Measurements from ENCODE around the gene GIGYF2. TPM values are rescaled to one million over a fixed set of nuclear protein-coding genes. Genes with fewer than 3 reads are reported as not detected.
A peak's percentile ranks its signal among the peaks of the same experiment; 100 is the strongest.

GIGYF2 gene
- total and polyA plus RNA-seq, 8 donors = 56.2 to 76.6 (median 62.4) TPM

DNA sequence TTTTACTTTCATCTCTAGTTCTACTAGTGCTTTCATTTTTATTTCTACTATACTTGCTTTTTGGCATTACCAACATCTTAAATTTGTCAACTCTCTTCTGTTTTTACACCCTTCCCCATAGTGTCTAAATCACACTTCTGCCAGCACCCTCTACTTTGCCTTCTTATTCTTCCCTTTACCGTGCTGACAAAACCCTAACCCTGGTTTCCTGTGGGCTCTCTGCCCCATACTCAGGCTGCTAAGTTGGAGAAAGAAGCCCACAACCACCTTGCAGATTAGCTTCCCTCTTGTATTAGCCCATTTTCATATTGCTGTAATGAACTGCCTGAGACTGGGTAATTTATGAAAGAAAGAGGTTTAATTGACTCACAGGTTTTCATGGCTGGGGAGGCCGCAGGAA is 24.8 kb downstream of the GIGYF2 start:
- intact Hi-C loops (cut with DNase I) = no loop called here

DNA sequence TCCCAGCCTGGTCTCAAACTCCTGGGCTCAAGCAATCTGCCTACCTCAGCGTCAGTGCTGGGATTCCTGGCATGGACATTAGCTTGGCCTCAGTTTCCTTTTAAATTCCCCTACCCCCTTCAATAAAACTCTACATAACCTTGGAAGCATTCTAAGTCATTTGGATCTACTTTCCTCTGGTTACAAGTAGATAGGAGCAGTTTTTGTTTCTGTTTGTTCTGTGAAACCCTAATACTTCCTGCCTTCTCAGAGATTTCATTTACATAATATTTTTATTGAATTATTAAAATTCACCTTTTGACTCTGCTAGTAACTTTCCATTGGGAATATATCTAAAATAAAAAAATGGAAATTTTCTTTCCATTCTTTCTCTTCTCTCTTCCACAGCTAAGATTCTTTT is 25.9 kb downstream of the GIGYF2 start:
- Histone ChIP-seq H3K36me3 (peaks cover 0 to 64% of the 10 kb centered on the region in 2 donors), H3K27ac (no peak overlapping the region), H3K4me3 (no peak overlapping the region), H3K9me3 (no peaks in the 10 kb centered on the region), H3K4me1 (peaks cover 0 to 5% of the 10 kb centered on the region in 2 donors), H3K27me3 (no peaks in the 10 kb centered on the region)
- intact Hi-C loops (cut with DNase I) = no loop called here
- ATAC-seq = no peak
- no peak for DNase-seq
- TF ChIP-seq, protein P1, sequence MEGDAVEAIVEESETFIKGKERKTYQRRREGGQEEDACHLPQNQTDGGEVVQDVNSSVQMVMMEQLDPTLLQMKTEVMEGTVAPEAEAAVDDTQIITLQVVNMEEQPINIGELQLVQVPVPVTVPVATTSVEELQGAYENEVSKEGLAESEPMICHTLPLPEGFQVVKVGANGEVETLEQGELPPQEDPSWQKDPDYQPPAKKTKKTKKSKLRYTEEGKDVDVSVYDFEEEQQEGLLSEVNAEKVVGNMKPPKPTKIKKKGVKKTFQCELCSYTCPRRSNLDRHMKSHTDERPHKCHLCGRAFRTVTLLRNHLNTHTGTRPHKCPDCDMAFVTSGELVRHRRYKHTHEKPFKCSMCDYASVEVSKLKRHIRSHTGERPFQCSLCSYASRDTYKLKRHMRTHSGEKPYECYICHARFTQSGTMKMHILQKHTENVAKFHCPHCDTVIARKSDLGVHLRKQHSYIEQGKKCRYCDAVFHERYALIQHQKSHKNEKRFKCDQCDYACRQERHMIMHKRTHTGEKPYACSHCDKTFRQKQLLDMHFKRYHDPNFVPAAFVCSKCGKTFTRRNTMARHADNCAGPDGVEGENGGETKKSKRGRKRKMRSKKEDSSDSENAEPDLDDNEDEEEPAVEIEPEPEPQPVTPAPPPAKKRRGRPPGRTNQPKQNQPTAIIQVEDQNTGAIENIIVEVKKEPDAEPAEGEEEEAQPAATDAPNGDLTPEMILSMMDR (IDR thresholded peaks at IDR 0.05) = no peak

More for the DNA sequence above, 24.8 kb downstream of the GIGYF2 start:
- TF ChIP-seq, protein P1 (IDR thresholded peaks at IDR 0.05) = no peak
- Histone ChIP-seq H3K4me3 (no peak overlapping the region), H3K4me1 (peaks cover 0 to 5% of the 10 kb centered on the region in 2 donors), H3K9me3 (no peaks in the 10 kb centered on the region), H3K27ac (peak overlapping the region in 1 of 2 donors; percentile 65), H3K36me3 (peaks cover 0 to 73% of the 10 kb centered on the region in 2 donors), H3K27me3 (no peaks in the 10 kb centered on the region)
- ATAC-seq (no peak), DNase-seq (no peak)

DNA sequence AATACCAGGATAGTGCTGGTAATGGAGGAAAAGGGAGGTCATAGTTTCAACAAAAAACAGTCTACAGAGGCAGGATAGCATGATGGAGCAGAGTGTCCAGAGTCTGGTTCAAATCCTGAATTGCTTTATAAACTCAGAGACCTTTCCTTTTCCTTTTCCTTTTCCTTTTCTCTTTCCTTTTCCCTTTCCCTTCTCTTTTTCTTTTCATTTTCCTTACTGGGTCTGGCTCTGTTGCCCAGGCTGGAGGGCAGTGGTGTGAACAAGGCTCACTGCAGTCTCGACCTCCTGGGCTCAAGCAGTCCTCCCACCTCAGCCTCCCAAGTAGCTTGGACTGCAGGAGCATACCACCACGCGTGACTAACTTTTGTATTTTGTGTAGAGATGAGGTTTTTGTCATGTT is 31.7 kb downstream of the GIGYF2 start:
- no peaks in the 10 kb centered on the region for H3K9me3 ChIP-seq
- no peak overlapping the region for H3K27ac ChIP-seq
- ATAC-seq (no peak), DNase-seq (no peak)
- no peaks in the 10 kb centered on the region for H3K4me1 ChIP-seq
- H3K36me3 ChIP-seq = peaks cover 0 to 55% of the 10 kb centered on the region in 2 donors
- no peak overlapping the region for H3K4me3 ChIP-seq
- intact Hi-C loops (cut with DNase I) = no loop called here
- TF ChIP-seq, protein P1 (IDR thresholded peaks at IDR 0.05) = no peak
- H3K27me3 ChIP-seq = no peaks in the 10 kb centered on the region

GRCh38 chr2:232731470-232731869 is 34.3 kb downstream of the GIGYF2 start:
- ATAC-seq (no peak), DNase-seq (no peak)
- Histone ChIP-seq H3K4me1 (no peaks in the 10 kb centered on the region), H3K36me3 (peaks cover 0 to 52% of the 10 kb centered on the region in 2 donors), H3K27me3 (no peaks in the 10 kb centered on the region), H3K9me3 (no peaks in the 10 kb centered on the region), H3K27ac (no peak overlapping the region), H3K4me3 (no peak overlapping the region)
- TF ChIP-seq, protein P1 (IDR thresholded peaks at IDR 0.05) = no peak
- intact Hi-C loops (cut with DNase I) = no loop called here

DNA sequence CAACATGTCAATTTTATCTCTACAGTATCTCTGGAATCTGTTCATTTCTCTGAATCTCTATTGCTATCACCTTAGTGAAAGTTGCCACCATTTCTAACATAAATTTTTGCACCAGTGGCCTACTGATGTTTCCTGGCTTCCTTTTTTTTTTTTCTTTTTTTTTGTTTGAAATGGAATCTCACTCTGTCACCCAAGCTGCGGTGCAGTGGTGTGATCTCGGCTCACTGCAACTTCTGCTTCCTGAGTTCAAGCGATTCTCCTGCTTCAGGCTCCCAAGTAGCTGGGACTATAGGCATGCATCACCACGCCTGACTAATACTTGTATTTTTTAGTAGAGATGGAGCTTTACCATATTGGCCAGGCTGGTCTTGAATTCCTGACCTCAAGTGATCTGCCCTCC is 44.2 kb downstream of the GIGYF2 start:
- H3K4me1 ChIP-seq = no peaks in the 10 kb centered on the region
- intact Hi-C loops (cut with DNase I) = no loop called here
- no peak overlapping the region for H3K27ac ChIP-seq
- DNase-seq (no peak), ATAC-seq (no peak)
- TF ChIP-seq, protein P1 (IDR thresholded peaks at IDR 0.05) = no peak
- no peaks in the 10 kb centered on the region for H3K9me3 ChIP-seq
- no peak overlapping the region for H3K4me3 ChIP-seq
- H3K36me3 ChIP-seq = peaks cover 0 to 28% of the 10 kb centered on the region in 2 donors
- no peaks in the 10 kb centered on the region for H3K27me3 ChIP-seq

All from left lung (tissue), 10 donors.